Small intestine (tissue), 7 donors: ENCODE results near the gene RNF168. TPM values are rescaled to one million over a fixed set of nuclear protein-coding genes. Genes with fewer than 3 reads are reported as not detected.

Experiments used
- DNase-seq, 2 donors: peaks; one replicate each; pipeline versions ENCODE4 v3.0.0 to v3.0.0-alpha.2; 2013
- FAIRE-seq: peaks from 2 replicates; lab custom pipeline; 2012; peaks lifted over from hg19 to GRCh38; lab: Jason Lieb, UNC
- H3K27ac ChIP-seq, 3 donors: one replicate each; pipeline ENCODE4 v1.5.1; 2013; ENCODE audit warnings: low read length in 2 of 3, mild to moderate bottlenecking in 2 of 3, control low read depth in 1 of 3, inconsistent platforms in 1 of 3, low read depth in 1 of 3, moderate library complexity in 1 of 3
- H3K27me3 ChIP-seq, 3 donors: one replicate each; pipeline ENCODE4 v1.6.1; 2013; ENCODE audit warnings: low read length in 3 of 3, inconsistent platforms in 1 of 3; ENCODE audit not compliant: control insufficient read depth in 3 of 3, insufficient read depth in 3 of 3
- H3K36me3 ChIP-seq, 3 donors: one replicate each; pipeline ENCODE4 v1.6.1; 2013; ENCODE audit warnings: low read length in 3 of 3, inconsistent platforms in 1 of 3, low read depth in 1 of 3, mild to moderate bottlenecking in 1 of 3, moderate library complexity in 1 of 3; ENCODE audit not compliant: control insufficient read depth in 3 of 3, insufficient read depth in 2 of 3
- H3K4me1 ChIP-seq, 3 donors: one replicate each; pipeline ENCODE4 v1.6.1; 2013; ENCODE audit warnings: low read length in 2 of 3, inconsistent platforms in 1 of 3, low read depth in 1 of 3, mild to moderate bottlenecking in 1 of 3, moderate library complexity in 1 of 3; ENCODE audit not compliant: control insufficient read depth in 3 of 3, insufficient read depth in 2 of 3
- H3K4me3 ChIP-seq, 3 donors: one replicate each; pipeline ENCODE4 v1.5.1; 2013; ENCODE audit warnings: low read length in 3 of 3, control low read depth in 1 of 3, inconsistent platforms in 1 of 3, low read depth in 1 of 3, mild to moderate bottlenecking in 1 of 3, moderate library complexity in 1 of 3
- H3K9me3 ChIP-seq, 2 donors: one replicate each; pipeline ENCODE4 v1.6.1; 2013; ENCODE audit warnings: low read depth in 1 of 2, low read length in 1 of 2; ENCODE audit not compliant: control insufficient read depth in 2 of 2, insufficient read depth in 1 of 2
- WGBS, 3 donors: extraction: QIAGEN DNeasy Blood & Tissue Kit; methylation state at CpG; one replicate each; pipeline ENCODE4 v1.1.7; 2013; 5-methylcytosine and 5-hydroxymethylcytosine counted together
- polyA plus RNA-seq, 4 donors: library from polyadenylated mRNA; stranded (reverse) in 3 of 4; unstranded in 1 of 4; fragments of 200-250 nt in 3 of 4; fragments of 120-200 nt in 1 of 4; gene quantifications; one replicate each; pipeline versions ENCODE4 v1.2.1 to v1.2.3, GENCODE V29; 2013
- donor health status: healthy with polysubstance abuse.
- donor health status: control.
- donor health status: control.
- donor health status: Bipolar disorder and iron deficiency.
- donor health status: healthy.

The RNF168 gene
- polyA plus RNA-seq, 4 donors, result 2.4 to 11.9 (median 6.0) TPM

- H3K4me3 ChIP-seq, result no peak overlapping the region
- H3K4me1 ChIP-seq, result peaks cover 0 to 8% (median 3%) of the 10 kb centered on the region in 3 donors
- H3K27me3 ChIP-seq, result no peaks in the 10 kb centered on the region
- 78 to 86% (median 85%) methylated on average over 5 of the region's 5 CpGs for WGBS, 3 donors
- H3K36me3 ChIP-seq, result peaks cover 0 to 11% (median 2%) of the 10 kb centered on the region in 3 donors
- no peak for DNase-seq
- H3K9me3 ChIP-seq, result no peaks in the 10 kb centered on the region
- FAIRE-seq, result no peak
- no peak overlapping the region for H3K27ac ChIP-seq
Observed at GRCh38 chr3:196499061-196499460, 4.5 kb downstream of the RNF168 start.

- H3K36me3 ChIP-seq, result peaks cover 0 to 13% (median 2%) of the 10 kb centered on the region in 3 donors
- FAIRE-seq, result no peak
- 94% methylated on average over 8 of the region's 8 CpGs for WGBS, 3 donors
Observed at GRCh38 chr3:196498297-196498696, 5.3 kb downstream of the RNF168 start.

GRCh38 chr3:196496183-196496582 lies 7.4 kb downstream of the RNF168 start:
- Histone ChIP-seq H3K4me1 (peaks cover 0 to 8% (median 3%) of the 10 kb centered on the region in 3 donors), H3K9me3 (no peaks in the 10 kb centered on the region), H3K27me3 (no peaks in the 10 kb centered on the region), H3K4me3 (no peak overlapping the region), H3K36me3 (peaks cover 0 to 15% (median 2%) of the 10 kb centered on the region in 3 donors), H3K27ac (no peak overlapping the region)
- FAIRE-seq, result no peak
- WGBS, 3 donors, result 83 to 86% (median 84%) methylated on average over 4 of the region's 4 CpGs
- no peak for DNase-seq

More at GRCh38 chr3:196498297-196498696, 5.3 kb downstream of the RNF168 start:
- no peak for DNase-seq
- no peaks in the 10 kb centered on the region for H3K9me3 ChIP-seq
- H3K27me3 ChIP-seq, result no peaks in the 10 kb centered on the region
- no peak overlapping the region for H3K27ac ChIP-seq
- H3K4me3 ChIP-seq, result no peak overlapping the region
- H3K4me1 ChIP-seq, result peaks cover 0 to 8% (median 3%) of the 10 kb centered on the region in 3 donors

GRCh38 chr3:196493292-196493691 lies 10.3 kb downstream of the RNF168 start:
- peaks cover 0 to 15% (median 2%) of the 10 kb centered on the region in 3 donors for H3K36me3 ChIP-seq
- H3K27ac ChIP-seq, result no peak overlapping the region
- DNase-seq, result no peak
- WGBS, 3 donors, result 98 to 99% (median 98%) methylated on average over 7 of the region's 7 CpGs
- H3K9me3 ChIP-seq, result no peaks in the 10 kb centered on the region
- no peak for FAIRE-seq
- no peaks in the 10 kb centered on the region for H3K27me3 ChIP-seq
- H3K4me3 ChIP-seq, result no peak overlapping the region
- no peaks in the 10 kb centered on the region for H3K4me1 ChIP-seq

GRCh38 chr3:196492080-196492479 lies 11.5 kb downstream of the RNF168 start:
- Histone ChIP-seq H3K27me3 (no peaks in the 10 kb centered on the region), H3K4me3 (no peak overlapping the region), H3K27ac (no peak overlapping the region), H3K36me3 (peaks cover 2 to 19% (median 5%) of the 10 kb centered on the region in 3 donors), H3K4me1 (no peaks in the 10 kb centered on the region), H3K9me3 (no peaks in the 10 kb centered on the region)
- DNase-seq, result no peak
- no peak for FAIRE-seq
- WGBS, 3 donors, result 97 to 99% (median 98%) methylated on average over 2 of the region's 2 CpGs

GRCh38 chr3:196489747-196490146 lies 13.8 kb downstream of the RNF168 start:
- Histone ChIP-seq H3K4me3 (no peak overlapping the region), H3K27ac (no peak overlapping the region), H3K27me3 (no peaks in the 10 kb centered on the region), H3K36me3 (peaks cover 8 to 29% (median 17%) of the 10 kb centered on the region in 3 donors), H3K4me1 (no peaks in the 10 kb centered on the region), H3K9me3 (no peaks in the 10 kb centered on the region)
- DNase-seq (peak in 1 of 2 donors; percentile 27), FAIRE-seq (no peak)
- 72 to 87% (median 75%) methylated on average over 10 of the region's 10 CpGs for WGBS, 3 donors

- Histone ChIP-seq H3K36me3 (peaks cover 19 to 37% (median 21%) of the 10 kb centered on the region in 3 donors), H3K27ac (no peak overlapping the region), H3K4me1 (no peaks in the 10 kb centered on the region), H3K4me3 (no peak overlapping the region), H3K9me3 (no peaks in the 10 kb centered on the region), H3K27me3 (no peaks in the 10 kb centered on the region)
- FAIRE-seq (no peak), DNase-seq (peak in 1 of 2 donors; percentile 16)
- WGBS, 3 donors, result 83 to 88% (median 87%) methylated on average over 8 of the region's 8 CpGs
Observed at GRCh38 chr3:196486263-196486662, 17.3 kb downstream of the RNF168 start.

GRCh38 chr3:196477678-196478077 lies 25.9 kb downstream of the RNF168 start:
- no peaks in the 10 kb centered on the region for H3K4me1 ChIP-seq
- no peak overlapping the region for H3K4me3 ChIP-seq
- DNase-seq, result no peak
- H3K36me3 ChIP-seq, result peaks cover 6 to 36% (median 7%) of the 10 kb centered on the region in 3 donors
- H3K9me3 ChIP-seq, result no peaks in the 10 kb centered on the region
- no peak for FAIRE-seq
- no peaks in the 10 kb centered on the region for H3K27me3 ChIP-seq
- H3K27ac ChIP-seq, result no peak overlapping the region
- WGBS, 3 donors, result 96 to 100% (median 96%) methylated on average over 4 of the region's 4 CpGs

GRCh38 chr3:196472286-196472685 lies 31.3 kb downstream of the RNF168 start:
- H3K36me3 ChIP-seq, result peaks cover 14 to 27% (median 16%) of the 10 kb centered on the region in 3 donors
- H3K27ac ChIP-seq, result no peak overlapping the region
- H3K4me3 ChIP-seq, result no peak overlapping the region
- WGBS, 3 donors, result 91 to 95% (median 93%) methylated on average over 8 of the region's 8 CpGs
- no peaks in the 10 kb centered on the region for H3K27me3 ChIP-seq
- no peak for FAIRE-seq
- H3K9me3 ChIP-seq, result no peaks in the 10 kb centered on the region
- no peaks in the 10 kb centered on the region for H3K4me1 ChIP-seq
- DNase-seq, result no peak
